HEK293T (cell line): Measurements from ENCODE around the gene HM13.
A peak's percentile ranks its signal among the peaks of the same experiment; 100 is the strongest.
"Not testable (repeated sequence)": the region's sequence is repeated elsewhere in the genome, so short reads cannot be mapped to it uniquely, and the experiment has no call there.

ENCODE experiments used
- CTCF ChIA-PET: fragments of 350-600 bp; formaldehyde crosslinking; extraction: SDS; loops from one replicate; lab custom pipeline; 2021; ENCODE audit warnings: antibody characterized with exemption, inconsistent platforms; lab: Yijun Ruan, JAX
- POLR2A ChIA-PET: fragments of 350-600 bp; formaldehyde crosslinking; extraction: SDS; loops from one replicate; lab custom pipeline; 2020; ENCODE audit warnings: antibody characterized with exemption, inconsistent platforms; lab: Yijun Ruan, JAX
- DNase-seq: peaks from one replicate; pipeline ENCODE4 v3.0.0; 2012; ENCODE audit warnings: mixed read lengths; ENCODE audit errors: extremely low spot score
- ARNT ChIP-seq: fragments of 450-650 bp; IDR thresholded peaks from 2 replicates; pipeline ENCODE4 v1.6.1; 2017; ENCODE audit warnings: mild to moderate bottlenecking
- BHLHE40 ChIP-seq: fragments of 450-650 bp; IDR thresholded peaks from 2 replicates; pipeline ENCODE4 v1.6.1; 2016; ENCODE audit warnings: mild to moderate bottlenecking, moderate library complexity, borderline replicate concordance
- CTBP1 ChIP-seq: fragments of 450-650 bp; IDR thresholded peaks from 2 replicates; pipeline ENCODE4 v1.6.1; 2016; ENCODE audit warnings: borderline replicate concordance
- ELF4 ChIP-seq: fragments of 450-650 bp; IDR thresholded peaks from 2 replicates; pipeline ENCODE4 v1.6.1; 2017; ENCODE audit warnings: antibody characterized with exemption
- FOXA1 ChIP-seq: fragments of 450-650 bp; IDR thresholded peaks from 2 replicates; pipeline ENCODE4 v1.6.1; 2016; ENCODE audit warnings: mild to moderate bottlenecking
- FOXK2 ChIP-seq: fragments of 450-650 bp; IDR thresholded peaks from 2 replicates; pipeline ENCODE4 v1.6.1; 2016; ENCODE audit warnings: mild to moderate bottlenecking
- FOXM1 ChIP-seq: fragments of 450-650 bp; IDR thresholded peaks from 2 replicates; pipeline ENCODE4 v1.6.1; 2017; ENCODE audit warnings: mild to moderate bottlenecking, borderline replicate concordance
- HDGF ChIP-seq: fragments of 450-650 bp; IDR thresholded peaks from 2 replicates; pipeline ENCODE4 v1.6.1; 2017; ENCODE audit warnings: antibody characterized with exemption, borderline replicate concordance
- L3MBTL2 ChIP-seq: fragments of 450-650 bp; conservative IDR thresholded peaks from 2 replicates; pipeline ENCODE4 v1.6.1; 2016; ENCODE audit warnings: mild to moderate bottlenecking
- LEF1 ChIP-seq: fragments of 450-650 bp; IDR thresholded peaks from 2 replicates; pipeline ENCODE4 v1.6.1; 2017; ENCODE audit warnings: mild to moderate bottlenecking, borderline replicate concordance
- NFRKB ChIP-seq: fragments of 450-650 bp; IDR thresholded peaks from 2 replicates; pipeline ENCODE4 v1.6.1; 2016; ENCODE audit warnings: mild to moderate bottlenecking, moderate library complexity
- PKNOX1 ChIP-seq: fragments of 450-650 bp; IDR thresholded peaks from 2 replicates; pipeline ENCODE4 v1.6.1; 2016
- SP1 ChIP-seq: fragments of 450-650 bp; IDR thresholded peaks from 2 replicates; pipeline ENCODE4 v1.6.1; 2017
- SUZ12 ChIP-seq: fragments of 450-650 bp; IDR thresholded peaks from 2 replicates; pipeline ENCODE4 v1.6.1; 2016; ENCODE audit warnings: mild to moderate bottlenecking
- TARDBP ChIP-seq: fragments of 450-650 bp; IDR thresholded peaks from 2 replicates; pipeline ENCODE4 v1.6.1; 2016
- ZNF384 ChIP-seq: fragments of 450-650 bp; IDR thresholded peaks from 2 replicates; pipeline ENCODE4 v1.6.1; 2016

HM13 gene

GRCh38 chr20:31570021-31570463 lies 55.8 kb downstream of the HM13 start:
- ChIA-PET POLR2A (interaction anchor here (1.0 to 11.7 kb wide), 3 partner anchors 10 to 51 kb away, joined by 3 to 260 read pairs (median 3); partner anchors contain the start of gene ID1), CTCF (interaction anchor here (0.7 to 7.0 kb wide), 6 partner anchors 9 to 42 kb away, joined by 3 to 107 read pairs (median 6); no protein-coding TSS in a partner anchor)
- TF ChIP-seq FOXM1 (no peak), SUZ12 (no peak), SP1 (no peak), ARNT (no peak), LEF1 (no peak), BHLHE40 (no peak), FOXK2 (no peak), TARDBP (no peak)
- no peak for DNase-seq

- no peak for DNase-seq
- CTCF ChIA-PET = interaction anchor here (7.0 kb wide), 1 partner anchor 41 kb away, joined by 107 read pairs; no protein-coding TSS in a partner anchor
- TF ChIP-seq BHLHE40 (no peak), FOXK2 (no peak), SUZ12 (no peak), ELF4 (no peak), PKNOX1 (no peak), TARDBP (no peak), L3MBTL2 (no peak), FOXA1 (no peak), ARNT (no peak), ZNF384 (no peak), HDGF (no peak), CTBP1 (no peak), NFRKB (no peak), FOXM1 (no peak), SP1 (no peak)
- POLR2A ChIA-PET = interaction anchor here (0.6 to 11.7 kb wide), 2 partner anchors 37 to 81 kb away, joined by 3 to 260 read pairs; partner anchors contain the start of gene ID1
Measured at GRCh38 chr20:31570735-31571617, 56.7 kb downstream of the HM13 start.

GRCh38 chr20:31572042-31572700 lies 57.9 kb downstream of the HM13 start:
- no peak for TF ChIP-seq PKNOX1
- TF ChIP-seq NFRKB = no peak
- TF ChIP-seq FOXM1 = no peak
- DNase-seq = no peak
- CTCF ChIA-PET = interaction anchor here (1.5 to 7.0 kb wide), 3 partner anchors 9 to 40 kb away, joined by 7 to 107 read pairs (median 26); no protein-coding TSS in a partner anchor
- POLR2A ChIA-PET = interaction anchor here (1.0 to 11.7 kb wide), 7 partner anchors 17 to 166 kb away, joined by 3 to 260 read pairs (median 4); partner anchors contain the start of genes ID1 and TPX2

GRCh38 chr20:31572701-31573554 lies 58.7 kb downstream of the HM13 start:
- DNase-seq = peak; percentile 91
- ChIA-PET POLR2A (interaction anchor here (1.0 to 11.7 kb wide), 8 partner anchors 12 to 166 kb away, joined by 3 to 260 read pairs (median 4); partner anchors contain the start of genes ID1 and TPX2), CTCF (interaction anchor here (0.7 to 2.4 kb wide), 7 partner anchors 10 to 55 kb away, joined by 3 to 26 read pairs (median 5); partner anchors contain the start of gene ID1)
- peak; percentile 82 for TF ChIP-seq FOXM1
- TF ChIP-seq LEF1 = peak; percentile 56; the same call in 1 of the 2 replicates
- TF ChIP-seq ARNT = peak; percentile 51; the same call in 1 of the 2 replicates
- no peak for TF ChIP-seq NFRKB

- CTCF ChIA-PET = interaction anchor here (0.7 to 2.4 kb wide), 7 partner anchors 11 to 56 kb away, joined by 3 to 26 read pairs (median 3); partner anchors contain the start of gene ID1
- POLR2A ChIA-PET = interaction anchor here (1.4 to 11.7 kb wide), 5 partner anchors 11 to 165 kb away, joined by 4 to 260 read pairs (median 6); partner anchors contain the start of genes ID1 and TPX2
- no peak for TF ChIP-seq ARNT
- TF ChIP-seq FOXM1 = no peak
- no peak for TF ChIP-seq LEF1
- no peak for TF ChIP-seq CTBP1
- no peak for TF ChIP-seq SUZ12
- no peak for TF ChIP-seq HDGF
- TF ChIP-seq ELF4 = no peak
- no peak for TF ChIP-seq NFRKB
- TF ChIP-seq SP1 = no peak
- TF ChIP-seq ZNF384 = no peak
- TF ChIP-seq TARDBP = no peak
- DNase-seq = no peak
Measured at GRCh38 chr20:31573555-31574321, 59.5 kb downstream of the HM13 start.

GRCh38 chr20:31574986-31575385 lies 60.7 kb downstream of the HM13 start:
- ChIA-PET CTCF (interaction anchor here (1.7 kb wide), 1 partner anchor 38 kb away, joined by 6 read pairs; no protein-coding TSS in a partner anchor), POLR2A (interaction anchor here (11.7 kb wide), 1 partner anchor 33 kb away, joined by 260 read pairs; the partner anchor contains the start of gene ID1)
- DNase-seq = not testable (repeated sequence)
